Stimulated activated CD4-positive, alpha-beta T cell treated with anti-CD3 and anti-CD28 coated beads, Interleukin-12 subunit alpha, Interleukin-12 subunit beta, amount 100 ng/mL, for 24 hours (primary cell): ENCODE measurements around the gene AP1M1.
"Not testable (repeated sequence)": the region's sequence is repeated elsewhere in the genome, so short reads cannot be mapped to it uniquely, and the experiment has no call there.

ENCODE experiments used
- DNase-seq, 2 experiments: peaks; one replicate each; pipeline ENCODE4 v3.0.0-alpha.2; 2020; ENCODE audit warnings: low read depth in 2 of 2

Gene AP1M1

GRCh38 chr19:16197622-16198369, at the start of gene AP1M1:
TSS of gene AP1M1 (plus strand) at chr19:16197911. CDS start at chr19:16198027, 116 bp downstream.
- peak; percentile 96 to 99 for DNase-seq

- DNase-seq = no peak
These were observed 49.1 kb upstream of the AP1M1 start for GRCh38 chr19:16148443-16149229.

GRCh38 chr19:16153582-16154336, 44.0 kb upstream of the AP1M1 start:
- no peak for DNase-seq

GRCh38 chr19:16154557-16154956, 43.2 kb upstream of the AP1M1 start:
- no peak for DNase-seq

GRCh38 chr19:16155128-16155527, 42.6 kb upstream of the AP1M1 start:
- no peak for DNase-seq

- no peak for DNase-seq
These were observed 40.8 kb upstream of the AP1M1 start for GRCh38 chr19:16156904-16157303.

GRCh38 chr19:16157601-16158000, 40.1 kb upstream of the AP1M1 start:
- DNase-seq = no peak

GRCh38 chr19:16159655-16160054, 38.1 kb upstream of the AP1M1 start:
- no peak for DNase-seq

- DNase-seq = peak in 1 of 2 experiments; percentile 34
These were observed 37.2 kb upstream of the AP1M1 start for GRCh38 chr19:16160445-16160942.

GRCh38 chr19:16160943-16161560, 36.7 kb upstream of the AP1M1 start:
- peak in 1 of 2 experiments; percentile 52 for DNase-seq

- DNase-seq = no peak
These were observed 35.9 kb upstream of the AP1M1 start for GRCh38 chr19:16161840-16162239.

GRCh38 chr19:16164222-16164890, 33.4 kb upstream of the AP1M1 start:
- DNase-seq = no peak

- DNase-seq = no peak
These were observed 31.3 kb upstream of the AP1M1 start for GRCh38 chr19:16166417-16166816.

GRCh38 chr19:16167055-16167454, 30.7 kb upstream of the AP1M1 start:
- no peak for DNase-seq

GRCh38 chr19:16168465-16169081, 29.1 kb upstream of the AP1M1 start:
- no peak for DNase-seq

GRCh38 chr19:16170134-16170533, 27.6 kb upstream of the AP1M1 start:
- DNase-seq = no peak

GRCh38 chr19:16175954-16176353, 21.8 kb upstream of the AP1M1 start:
- DNase-seq = no peak

GRCh38 chr19:16178866-16179265, 18.8 kb upstream of the AP1M1 start:
- DNase-seq = not testable (repeated sequence)

- DNase-seq = no peak
These were observed 17.1 kb upstream of the AP1M1 start for GRCh38 chr19:16180611-16181010.

- DNase-seq = no peak
These were observed 13.0 kb upstream of the AP1M1 start for GRCh38 chr19:16184665-16185122.
